Neural cell (in vitro differentiated cells): ENCODE data around the gene BRAF. TPM values are rescaled to one million over a fixed set of nuclear protein-coding genes. Genes with fewer than 3 reads are reported as not detected.

Source experiments
- H2AFZ ChIP-seq: fragments of 200-600, 300-800 bp; sonication (generic), shearing (Covaris generic); 2 replicates; pipeline ENCODE4 v1.6.0; 2014; ENCODE audit warnings: low read depth, mild to moderate bottlenecking, antibody characterized with exemption, low read length, moderate library complexity
- H3F3A ChIP-seq: fragments of 200-600 bp; shearing (Covaris generic); 2 replicates; pipeline ENCODE4 v1.6.1; 2016; ENCODE audit warnings: mild to moderate bottlenecking, moderate library complexity, mixed read lengths, antibody characterized with exemption, low read length; ENCODE audit not compliant: insufficient read depth, poor library complexity, severe bottlenecking
- H3K27ac ChIP-seq: fragments of 200-600, 300-800 bp; sonication (generic), shearing (Covaris generic); 2 replicates; pipeline ENCODE4 v1.5.1; 2014; ENCODE audit warnings: mild to moderate bottlenecking, low read length, moderate library complexity
- H3K27me3 ChIP-seq: fragments of 300-800, 200-600 bp; sonication (generic), shearing (Covaris generic); 2 replicates; pipeline ENCODE4 v1.6.0; 2014; ENCODE audit warnings: mild to moderate bottlenecking, low read depth, low read length, moderate library complexity; ENCODE audit not compliant: insufficient read depth
- H3K36me3 ChIP-seq: fragments of 300-800, 200-600 bp; sonication (generic), shearing (Covaris generic); 2 replicates; pipeline ENCODE4 v1.5.1; 2014; ENCODE audit warnings: mild to moderate bottlenecking, antibody characterized with exemption, low read length, moderate library complexity; ENCODE audit not compliant: insufficient read depth
- H3K4me2 ChIP-seq: fragments of 300-800, 200-600 bp; sonication (generic), shearing (Covaris generic); 2 replicates; pipeline ENCODE4 v1.6.0; 2014; ENCODE audit warnings: mild to moderate bottlenecking, low read length
- H3K4me3 ChIP-seq: fragments of 300-800, 200-600 bp; sonication (generic), shearing (Covaris generic); 2 replicates; pipeline ENCODE4 v1.5.1; 2014; ENCODE audit warnings: mild to moderate bottlenecking, low read length, moderate library complexity
- H3K79me2 ChIP-seq: fragments of 200-600 bp; shearing (Covaris generic); replicated peaks from 2 replicates; pipeline ENCODE4 v1.6.0; 2014; ENCODE audit warnings: mild to moderate bottlenecking, low read length, moderate library complexity; ENCODE audit not compliant: insufficient read depth
- H3K9ac ChIP-seq: fragments of 300-800, 200-600 bp; sonication (generic), shearing (Covaris generic); 2 replicates; pipeline ENCODE4 v1.6.1; 2016; ENCODE audit warnings: mild to moderate bottlenecking, low read length, mixed read lengths
- H3K9me2 ChIP-seq: fragments of 200-600 bp; shearing (Covaris generic); 2 replicates; pipeline ENCODE4 v1.6.1; 2016; ENCODE audit warnings: mild to moderate bottlenecking, low read length, mixed read lengths; ENCODE audit not compliant: insufficient read depth
- H3K9me3 ChIP-seq: fragments of 200-600, 300-800 bp; sonication (generic), shearing (Covaris generic); 2 replicates; pipeline ENCODE4 v1.6.1; 2016; ENCODE audit warnings: mild to moderate bottlenecking, mixed run types, low read length, moderate library complexity, mixed read lengths
- H4K20me1 ChIP-seq: fragments of 200-600 bp; shearing (Covaris generic); 2 replicates; pipeline ENCODE4 v1.6.1; 2016; ENCODE audit warnings: mild to moderate bottlenecking, mixed run types; ENCODE audit not compliant: insufficient read depth
- CTCF ChIP-seq: fragments of 450-650 bp; IDR thresholded peaks from 2 replicates; pipeline ENCODE4 v1.5.1; 2014; ENCODE audit warnings: antibody characterized with exemption, mild to moderate bottlenecking, moderate library complexity; ENCODE audit not compliant: poor library complexity, severe bottlenecking
- EP300 ChIP-seq: fragments of 450-650 bp; conservative IDR thresholded peaks from 2 replicates; pipeline ENCODE4 v1.6.1; 2014; ENCODE audit warnings: antibody characterized with exemption, mild to moderate bottlenecking, moderate library complexity; ENCODE audit not compliant: poor library complexity, severe bottlenecking
- EZH2 ChIP-seq: fragments of 200-600, 300-800 bp; shearing (Covaris generic), sonication (generic); IDR thresholded peaks from 2 replicates; pipeline ENCODE4 v1.6.1; 2014; ENCODE audit warnings: antibody characterized with exemption, low read length, borderline replicate concordance, mild to moderate bottlenecking; ENCODE audit not compliant: insufficient read depth, poor library complexity, severe bottlenecking
- MXI1 ChIP-seq: fragments of 450-650 bp; conservative IDR thresholded peaks from 2 replicates; pipeline ENCODE4 v1.6.1; 2014; ENCODE audit warnings: antibody characterized with exemption, mild to moderate bottlenecking; ENCODE audit not compliant: poor library complexity, severe bottlenecking
- POLR2AphosphoS5 ChIP-seq: IDR thresholded peaks from 2 replicates; pipeline ENCODE4 v1.6.1; 2012
- RAD21 ChIP-seq: fragments of 450-650 bp; conservative IDR thresholded peaks from 2 replicates; pipeline ENCODE4 v1.6.1; 2014; ENCODE audit warnings: antibody characterized with exemption, mild to moderate bottlenecking, moderate library complexity
- REST ChIP-seq: IDR thresholded peaks from 2 replicates; pipeline ENCODE4 v1.6.1; 2012; ENCODE audit warnings: borderline replicate concordance
- SMC3 ChIP-seq: fragments of 450-650 bp; conservative IDR thresholded peaks from 2 replicates; pipeline ENCODE4 v1.6.1; 2014; ENCODE audit warnings: antibody characterized with exemption, mild to moderate bottlenecking, moderate library complexity; ENCODE audit not compliant: poor library complexity
- TAF1 ChIP-seq: IDR thresholded peaks from 2 replicates; pipeline ENCODE4 v1.6.1; 2012; ENCODE audit warnings: low read depth
- polyA plus RNA-seq: library from polyadenylated mRNA; depleted of rRNA; stranded (reverse); fragments of >200 nt; gene quantifications from 2 replicates; pipeline ENCODE4 v1.2.3, GENCODE V29; 2014

BRAF gene
- polyA plus RNA-seq, 1 donor from 2014 or later, result 31.7 TPM

- Histone ChIP-seq H3K27me3 (no peaks in the 10 kb centered on the region), H3K9me2 (no peaks in the 10 kb centered on the region), H3K36me3 (no peaks in the 10 kb centered on the region), H3K27ac (peak overlapping the region; percentile 44), H3K4me2 (peak overlapping the region; percentile 28), H3K9me3 (no peaks in the 10 kb centered on the region), H3K79me2 (peaks cover 82% of the 10 kb centered on the region), H4K20me1 (no peaks in the 10 kb centered on the region), H3F3A (no peaks in the 10 kb centered on the region), H3K4me3 (peak overlapping the region; percentile 29), H2AFZ (no peak overlapping the region), H3K9ac (no peak overlapping the region)
- TF ChIP-seq RAD21 (no peak), EP300 (peak; percentile 95), POLR2AphosphoS5 (peak; percentile 65), CTCF (no peak), SMC3 (no peak), EZH2 (no peak), REST (no peak), MXI1 (no peak), TAF1 (no peak)
Observed at GRCh38 chr7:140870003-140870402, 54.7 kb downstream of the BRAF start.

GRCh38 chr7:140869430-140869829 is 55.3 kb downstream of the BRAF start:
- Histone ChIP-seq H3K4me2 (peak overlapping the region; percentile 28), H3K9ac (no peak overlapping the region), H3K27ac (peak overlapping the region; percentile 44), H3K4me3 (peak overlapping the region; percentile 29), H3K79me2 (peaks cover 76% of the 10 kb centered on the region), H3K36me3 (no peaks in the 10 kb centered on the region), H3K9me3 (no peaks in the 10 kb centered on the region), H4K20me1 (no peaks in the 10 kb centered on the region), H2AFZ (no peak overlapping the region), H3K27me3 (no peaks in the 10 kb centered on the region), H3F3A (no peaks in the 10 kb centered on the region), H3K9me2 (no peaks in the 10 kb centered on the region)
- TF ChIP-seq POLR2AphosphoS5 (no peak), RAD21 (no peak), EZH2 (no peak), REST (no peak), EP300 (no peak), CTCF (no peak), TAF1 (no peak), MXI1 (no peak), SMC3 (no peak)
